Endothelial cell of umbilical vein (primary cell): ENCODE results near the gene PTGR3. TPM values are rescaled to one million over a fixed set of nuclear protein-coding genes. Genes with fewer than 3 reads are reported as not detected.

Source experiments
- BruUV-seq: library from RNA; stranded (reverse); fragments of 400-500 nt; replicated peaks from 2 replicates; lab custom pipeline; 2021; lab: Mats Ljungman, UMichigan
- CTCF ChIA-PET: fragments of 300-600, 350-600 bp; sonication (Branson Sonifier 250); formaldehyde crosslinking; loops from one replicate; lab custom pipeline; 2021; ENCODE audit warnings: antibody characterized with exemption, inconsistent platforms; lab: Charles Lee
- POLR2A ChIA-PET: fragments of 300-600, 350-600 bp; sonication (Branson Sonifier 250); formaldehyde crosslinking; loops from one replicate; lab custom pipeline; 2021; ENCODE audit warnings: antibody characterized with exemption, inconsistent platforms; lab: Charles Lee
- DNase-seq: peaks from one replicate; pipeline ENCODE4 v3.0.0-alpha.2; 2011; ENCODE audit warnings: low read depth, low spot score
- FAIRE-seq: peaks from 2 replicates; lab custom pipeline; 2011; peaks lifted over from hg19 to GRCh38; lab: Jason Lieb, UNC
- H2AFZ ChIP-seq: 2 replicates; pipeline ENCODE4 v1.6.0; 2012; ENCODE audit warnings: low read depth, low read length, control low read depth, inconsistent platforms
- H3K27ac ChIP-seq: 2 replicates; pipeline ENCODE4 v1.5.1; 2011; ENCODE audit warnings: low read depth, mild to moderate bottlenecking, control low read depth, low read length, moderate library complexity; ENCODE audit not compliant: insufficient read depth
- H3K27me3 ChIP-seq, 2 experiments: 2 replicates each; pipeline versions ENCODE4 v1.6.0 to v1.6.1; 2011; ENCODE audit warnings: low read length in 2 of 2, mixed read lengths in 1 of 2; ENCODE audit not compliant: control insufficient read depth in 2 of 2, insufficient read depth in 2 of 2
- H3K36me3 ChIP-seq, 2 experiments: 2 replicates in 1 of 2; 3 replicates in 1 of 2; pipeline ENCODE4 v1.5.1; 2011; ENCODE audit warnings: low read length in 2 of 2, mild to moderate bottlenecking in 1 of 2, moderate library complexity in 1 of 2; ENCODE audit not compliant: control insufficient read depth in 2 of 2, insufficient read depth in 2 of 2; ENCODE audit errors: extremely low read depth in 1 of 2
- H3K4me1 ChIP-seq: 3 replicates; pipeline ENCODE4 v1.5.1; 2011; ENCODE audit warnings: mild to moderate bottlenecking, low read length; ENCODE audit not compliant: control insufficient read depth, insufficient read depth; ENCODE audit errors: extremely low read depth
- H3K4me2 ChIP-seq: 2 replicates; pipeline ENCODE4 v1.6.1; 2011; ENCODE audit warnings: low read length, control low read depth, mixed read lengths; ENCODE audit not compliant: insufficient read depth
- H3K4me3 ChIP-seq, 3 experiments: fragments of 200-600 bp in 1 of 3; sonication (generic), shearing (Covaris generic) in 1 of 3; replicated peaks in 1 of 3; 2 replicates each; pipeline ENCODE4 v1.5.1; 2011 to 2016; ENCODE audit warnings: control low read depth in 3 of 3, low read length in 3 of 3, mild to moderate bottlenecking in 2 of 3, inconsistent platforms in 1 of 3, low read depth in 1 of 3, moderate library complexity in 1 of 3; ENCODE audit not compliant: insufficient read depth in 1 of 3
- H3K79me2 ChIP-seq: 2 replicates; pipeline ENCODE4 v1.6.0; 2012; ENCODE audit warnings: low read length, inconsistent platforms; ENCODE audit not compliant: control insufficient read depth, insufficient read depth
- H3K9ac ChIP-seq: replicated peaks from 2 replicates; pipeline ENCODE3; 2011; ENCODE audit warnings: low read length, control low read depth; ENCODE audit not compliant: insufficient read depth; ENCODE audit errors: extremely low read depth
- H3K9me1 ChIP-seq: replicated peaks from 3 replicates; pipeline ENCODE4 v1.6.0; 2011; ENCODE audit warnings: mild to moderate bottlenecking, low read length; ENCODE audit not compliant: control insufficient read depth, insufficient read depth; ENCODE audit errors: extremely low read depth
- H3K9me3 ChIP-seq: replicated peaks from 2 replicates; pipeline ENCODE4 v1.5.1; 2012; ENCODE audit warnings: low read length, inconsistent platforms; ENCODE audit not compliant: control insufficient read depth, insufficient read depth
- H4K20me1 ChIP-seq: replicated peaks from 2 replicates; pipeline ENCODE3; 2011; ENCODE audit warnings: mild to moderate bottlenecking, low read length; ENCODE audit not compliant: control insufficient read depth, insufficient read depth; ENCODE audit errors: extremely low read depth
- CTCF ChIP-seq, 2 donors: IDR thresholded peaks; 1 replicate in 1 of 2; 2 replicates in 1 of 2; pipeline ENCODE4 v1.5.1; 2011; ENCODE audit warnings: low read length in 2 of 2, mild to moderate bottlenecking in 2 of 2, moderate library complexity in 2 of 2, control low read depth in 1 of 2, inconsistent platforms in 1 of 2, low read depth in 1 of 2; ENCODE audit not compliant: insufficient read depth in 1 of 2; ENCODE audit errors: extremely low read depth in 1 of 2
- EZH2 ChIP-seq: IDR thresholded peaks from 2 replicates; pipeline ENCODE4 v1.6.1; 2012; ENCODE audit warnings: borderline replicate concordance, low read depth, mild to moderate bottlenecking, moderate library complexity, low read length, inconsistent platforms; ENCODE audit not compliant: severe bottlenecking
- FOS ChIP-seq: IDR thresholded peaks from 2 replicates; pipeline ENCODE4 v1.6.1; 2011; ENCODE audit warnings: mild to moderate bottlenecking, low read length, moderate library complexity, borderline replicate concordance; ENCODE audit not compliant: insufficient read depth
- GATA2 ChIP-seq: IDR thresholded peaks from 2 replicates; pipeline ENCODE4 v1.7.0; 2011; ENCODE audit warnings: low read depth, mild to moderate bottlenecking, moderate library complexity, mixed read lengths, low read length; ENCODE audit not compliant: insufficient read length, insufficient read depth
- JUN ChIP-seq: IDR thresholded peaks from 2 replicates; pipeline ENCODE4 v1.6.1; 2011; ENCODE audit warnings: borderline replicate concordance, low read depth; ENCODE audit not compliant: insufficient read length, insufficient read depth
- MAX ChIP-seq: IDR thresholded peaks from 2 replicates; pipeline ENCODE4 v1.6.1; 2011; ENCODE audit not compliant: insufficient read depth, insufficient read length
- MYC ChIP-seq: IDR thresholded peaks from one replicate; pipeline ENCODE4 v1.6.1; 2011; ENCODE audit warnings: mild to moderate bottlenecking, low read depth, low read length
- POLR2A ChIP-seq: IDR thresholded peaks from 2 replicates; pipeline ENCODE4 v1.6.1; 2012; ENCODE audit warnings: low read depth, mild to moderate bottlenecking, control low read depth, low read length
- POLR2AphosphoS5 ChIP-seq: IDR thresholded peaks from 2 replicates; pipeline ENCODE4 v1.6.1; 2012; ENCODE audit warnings: low read depth, mild to moderate bottlenecking, control low read depth, low read length, moderate library complexity; ENCODE audit not compliant: insufficient read depth
- dilution Hi-C: fragments of 300-500 bp; cut with MboI; formaldehyde crosslinking; loops from one replicate; pipeline ENCODE4 v1.15.0; 2019; ENCODE audit warnings: low sequenced_read_pairs; ENCODE audit not compliant: extremely low pct_ligation_motif_present
- intact Hi-C: fragments of 100-400 bp; cut with micrococcal nuclease; formaldehyde crosslinking; loops from one replicate; pipeline ENCODE4 v1.10.0; 2022
- polyA plus RNA-seq, 4 experiments: library from polyadenylated mRNA; depleted of rRNA in 3 of 4; stranded (reverse) in 3 of 4; unstranded in 1 of 4; fragments of >200 nt; gene quantifications; 2 replicates each; pipeline versions ENCODE4 v1.2.1 to v1.2.3, GENCODE V29; 2011 to 2012; ENCODE audit warnings: missing spikeins in 1 of 4
- total RNA-seq: library from RNA; stranded (reverse); gene quantifications from 2 replicates; pipeline ENCODE4 v1.2.3, GENCODE V29; 2021

The PTGR3 gene
- total and polyA plus RNA-seq, 2 donors (not counting 3 experiments of a cell fraction or from before 2014, with no cell fraction given), result 13.9 to 21.9 TPM

DNA sequence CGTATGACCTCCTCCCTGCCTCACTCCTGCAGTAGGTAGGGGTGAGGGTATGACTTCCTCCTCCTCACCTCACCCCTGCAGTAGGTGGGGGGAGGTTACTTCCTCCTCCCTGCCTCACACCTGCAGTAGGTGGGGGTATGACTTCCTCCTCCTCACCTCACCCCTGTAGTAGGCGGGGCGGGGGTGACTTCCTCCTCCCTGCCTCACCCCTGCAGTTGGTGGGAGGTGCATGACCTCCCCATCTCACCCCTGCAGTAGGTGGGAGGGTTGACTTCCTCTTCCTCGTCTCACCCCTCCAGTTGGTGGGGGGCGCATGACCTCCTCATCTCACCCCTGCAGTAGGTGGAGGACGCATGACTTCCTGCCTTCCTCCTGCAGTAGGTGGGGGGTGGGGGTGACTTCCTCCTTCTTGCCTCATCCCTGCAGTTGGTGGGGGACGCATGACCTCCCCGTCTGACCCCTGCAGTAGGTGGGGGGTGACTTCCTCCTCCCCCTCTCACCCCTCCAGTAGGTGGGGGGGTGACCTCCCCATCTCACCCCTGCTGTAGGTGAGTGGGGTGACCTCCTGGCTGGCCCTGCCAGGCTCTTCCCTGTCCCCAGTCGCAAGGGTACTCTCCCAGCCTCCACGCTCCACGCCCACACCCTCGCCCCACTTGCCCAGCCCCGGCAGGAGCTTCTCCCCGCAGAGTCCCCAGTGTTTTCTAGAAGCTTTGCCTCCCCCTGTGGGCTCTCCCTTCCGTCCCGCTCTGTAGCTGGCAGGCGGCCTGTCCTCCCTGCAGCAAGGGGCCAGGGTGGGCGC, 40.9 kb upstream of the PTGR3 start:
- TF ChIP-seq FOS (no peak), POLR2AphosphoS5 (no peak), MYC (no peak), POLR2A (no peak), GATA2 (no peak), CTCF (IDR thresholded peaks at IDR 0.05; ENCODE audit: extremely low read depth in 1 of 2, insufficient read depth in 1 of 2, low read depth in 1 of 2, low read length in 2 of 2) (no peak), JUN (no peak), EZH2 (no peak), MAX (no peak)
- no peaks in the 10 kb centered on the region for H3K9me1 ChIP-seq
- no peaks in the 10 kb centered on the region for H4K20me1 ChIP-seq
- no peak overlapping the region for H3K27ac ChIP-seq
- BruUV-seq, result no TSS peak
- ChIA-PET CTCF (interaction anchor here (1.7 kb wide), 1 partner anchor 15 kb away, joined by 4 read pairs; no protein-coding TSS in a partner anchor), POLR2A (no interaction called here)
- intact Hi-C loops, result no loop called here
- H3K4me2 ChIP-seq, result no peak overlapping the region
- peaks cover 18% of the 10 kb centered on the region for H3K79me2 ChIP-seq
- no peak for DNase-seq
- H3K4me3 ChIP-seq, result no peak overlapping the region
- H3K9ac ChIP-seq, result no peak overlapping the region
- dilution Hi-C loops, result no loop called here
- H3K36me3 ChIP-seq, result no peaks in the 10 kb centered on the region
- no peaks in the 10 kb centered on the region for H3K27me3 ChIP-seq
- H3K9me3 ChIP-seq, result no peaks in the 10 kb centered on the region
- peaks cover 30% of the 10 kb centered on the region for H3K4me1 ChIP-seq
- no peak for FAIRE-seq
- no peak overlapping the region for H2AFZ ChIP-seq
